GM12801 (cell line): ENCODE measurements around the gene IPPK.

Experiments used
- CTCF ChIP-seq: IDR thresholded peaks from one replicate; pipeline ENCODE4 v1.5.1; 2011; ENCODE audit warnings: control low read depth; ENCODE audit not compliant: insufficient read length; ENCODE audit errors: extremely low read depth

The IPPK gene

DNA sequence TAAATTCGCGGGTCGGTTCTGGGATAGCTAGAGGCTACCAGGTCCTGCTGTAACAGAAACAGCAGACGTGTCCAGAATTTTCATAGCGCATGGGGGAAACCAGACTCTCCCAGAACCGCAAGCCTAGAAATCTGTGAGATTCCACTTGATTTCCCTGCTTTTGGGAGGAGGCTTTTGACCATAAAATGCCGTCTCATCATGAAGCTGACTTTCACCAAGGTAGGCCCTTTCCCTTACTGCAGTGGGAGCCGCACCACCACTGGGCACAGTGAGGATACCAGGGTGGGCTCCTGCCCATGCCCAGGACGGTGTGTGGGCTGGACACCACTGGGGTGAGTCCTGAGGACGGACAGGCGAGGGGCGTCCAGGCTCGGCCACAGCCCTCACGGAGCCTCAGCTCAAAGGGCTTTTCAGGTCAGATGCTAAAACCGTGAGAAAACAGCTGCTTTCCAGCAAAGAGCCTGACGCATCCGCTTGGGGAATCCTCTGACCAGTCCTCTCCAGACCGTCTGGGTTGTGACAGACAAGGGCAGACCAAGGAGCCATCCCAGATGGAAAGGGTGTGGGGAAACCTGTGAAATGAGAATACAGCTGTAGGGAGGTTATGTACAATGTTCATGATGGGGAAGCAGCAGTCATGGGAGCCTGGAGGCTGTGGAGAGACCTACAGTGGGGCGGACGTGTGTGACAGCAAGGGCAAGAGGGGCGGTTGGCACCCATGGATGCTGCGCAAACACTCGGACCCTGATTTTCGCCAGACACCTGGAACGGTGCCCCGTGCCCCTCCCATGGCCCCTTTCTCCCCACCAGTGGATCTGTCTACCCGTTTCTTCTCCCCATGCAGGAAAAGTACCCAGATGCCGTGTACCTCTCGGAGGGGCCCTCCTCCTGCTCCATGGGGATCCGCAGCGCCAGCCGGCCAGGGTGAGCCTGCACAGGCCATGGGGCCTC lies 59.2 kb downstream of the IPPK start:
- TF ChIP-seq CTCF, result no peak

- no peak for TF ChIP-seq CTCF
Observed at GRCh38 chr9:92608909-92609445, 61.0 kb downstream of the IPPK start.

- no peak for TF ChIP-seq CTCF
Observed at GRCh38 chr9:92608241-92608908, 61.6 kb downstream of the IPPK start.

DNA sequence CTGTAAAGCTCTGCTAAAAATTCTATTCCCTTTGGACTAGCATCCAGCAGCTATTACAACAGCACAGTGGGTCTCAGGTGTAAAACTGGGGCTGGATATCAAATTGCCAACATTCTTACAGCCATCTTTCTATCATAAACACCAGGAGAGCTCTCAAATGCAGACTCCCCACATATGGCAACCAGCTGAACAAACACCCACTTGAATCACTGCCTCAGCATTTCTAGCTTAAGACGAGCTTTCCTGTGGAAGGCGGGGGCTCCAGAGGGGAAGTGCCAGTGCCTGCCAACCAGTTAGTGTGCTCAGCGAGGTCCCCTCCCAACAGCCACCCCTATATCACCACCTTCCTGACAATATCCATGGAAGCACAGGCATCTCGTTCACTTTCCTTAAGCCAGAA lies 62.2 kb downstream of the IPPK start:
- TF ChIP-seq CTCF, result no peak

- no peak for TF ChIP-seq CTCF
Observed at GRCh38 chr9:92607088-92607487, 62.8 kb downstream of the IPPK start.

DNA sequence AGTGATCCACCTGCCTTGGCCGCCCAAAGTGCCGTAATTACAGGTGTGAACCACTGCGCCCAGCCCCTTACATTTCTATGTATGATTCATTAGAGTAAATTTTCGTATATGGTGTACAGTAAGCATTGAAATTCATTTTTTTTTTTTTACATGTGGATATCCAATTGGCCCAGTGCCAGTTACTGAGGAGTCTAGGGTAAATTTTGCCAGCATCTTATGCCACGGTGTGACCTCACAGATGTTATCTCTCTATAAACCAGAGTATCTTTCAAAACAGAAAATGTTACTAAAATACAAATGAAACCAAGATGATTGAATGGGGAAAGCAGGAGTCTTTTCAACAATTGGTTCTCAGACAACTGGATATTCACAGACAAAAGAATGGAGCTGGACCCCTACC lies 64.7 kb downstream of the IPPK start:
- TF ChIP-seq CTCF, result no peak

DNA sequence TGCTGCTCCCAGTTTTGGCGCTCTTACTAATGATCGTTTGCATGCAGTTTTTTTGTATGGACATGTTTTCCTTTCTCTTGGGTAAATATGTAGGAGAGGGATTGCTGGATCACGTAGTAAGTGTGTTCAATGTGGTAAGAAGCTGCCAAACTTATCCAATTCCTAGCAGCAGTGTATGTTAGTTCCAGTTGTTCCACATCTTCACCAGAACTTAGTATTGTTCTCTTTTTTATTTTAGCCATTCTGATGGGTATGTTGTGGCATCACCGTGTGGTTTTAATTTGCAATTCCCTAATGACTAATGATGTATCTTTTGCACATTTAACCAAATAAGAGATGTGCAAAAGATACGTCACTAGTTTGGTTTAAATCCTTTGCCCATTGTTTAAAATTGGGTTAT lies 65.9 kb downstream of the IPPK start:
- TF ChIP-seq CTCF, result no peak
